CD4-positive, alpha-beta T cell (primary cell): ENCODE results near the gene CTDSP2. TPM values are rescaled to one million over a fixed set of nuclear protein-coding genes. Genes with fewer than 3 reads are reported as not detected.

ENCODE experiments used
- ATAC-seq: fragments of 200-7000 bp; cut with Tn5 transposase; one replicate; pipeline ENCODE4 v1.10.0; 2022; ENCODE audit warnings: mild to moderate bottlenecking; ENCODE audit not compliant: poor library complexity
- CTCF ChIA-PET: fragments of 350-600 bp; sonication (Branson Sonifier 250); formaldehyde crosslinking; loops from one replicate; lab custom pipeline; 2021; ENCODE audit warnings: antibody characterized with exemption, inconsistent platforms; lab: Charles Lee
- POLR2A ChIA-PET: fragments of 350-600 bp; sonication (Branson Sonifier 250); formaldehyde crosslinking; loops from one replicate; lab custom pipeline; 2021; ENCODE audit warnings: antibody characterized with exemption, inconsistent platforms; lab: Charles Lee
- DNase-seq, 14 experiments: peaks; one replicate each; pipeline ENCODE4 v3.0.0-alpha.2; 2013 to 2020; ENCODE audit warnings: mixed read lengths in 2 of 14
- H3K27ac ChIP-seq, 2 donors: one replicate each; pipeline versions ENCODE4 v1.5.1 to v1.7.0; 2013; ENCODE audit warnings: low read length in 2 of 2, low read depth in 1 of 2, mild to moderate bottlenecking in 1 of 2
- H3K27me3 ChIP-seq, 2 experiments: 1 replicate in 1 of 2; 2 replicates in 1 of 2; pipeline versions ENCODE4 v1.6.1 to v1.7.0; 2013; ENCODE audit warnings: low read length in 2 of 2, control low read depth in 1 of 2, mild to moderate bottlenecking in 1 of 2, moderate library complexity in 1 of 2; ENCODE audit not compliant: insufficient read depth in 2 of 2, control insufficient read depth in 1 of 2
- H3K36me3 ChIP-seq: one replicate; pipeline ENCODE4 v1.6.1; 2013; ENCODE audit warnings: low read length, control low read depth; ENCODE audit not compliant: insufficient read depth
- H3K4me1 ChIP-seq: one replicate; pipeline ENCODE4 v1.6.1; 2013; ENCODE audit warnings: low read length, control low read depth; ENCODE audit not compliant: insufficient read depth
- H3K4me3 ChIP-seq: one replicate; pipeline ENCODE4 v1.5.1; 2013; ENCODE audit warnings: mild to moderate bottlenecking, low read length, moderate library complexity
- H3K9me3 ChIP-seq, 2 experiments: 1 replicate in 1 of 2; 2 replicates in 1 of 2; pipeline versions ENCODE4 v1.6.1 to v1.7.0; 2013; ENCODE audit warnings: low read length in 2 of 2, mild to moderate bottlenecking in 2 of 2, control low read depth in 1 of 2, moderate library complexity in 1 of 2; ENCODE audit not compliant: control insufficient read depth in 1 of 2, insufficient read depth in 1 of 2
- H3K27ac Mint-ChIP-seq: one replicate; pipeline ENCODE4 v1.8.0; 2020; ENCODE audit warnings: mixed read lengths
- H3K27me3 Mint-ChIP-seq: one replicate; pipeline ENCODE4 v1.8.0; 2021; ENCODE audit warnings: mixed read lengths
- H3K36me3 Mint-ChIP-seq: one replicate; pipeline ENCODE4 v1.8.0; 2021; ENCODE audit warnings: low read depth, mixed read lengths
- H3K4me1 Mint-ChIP-seq: one replicate; pipeline ENCODE4 v1.8.0; 2021; ENCODE audit warnings: low read depth, mixed read lengths
- H3K4me3 Mint-ChIP-seq: one replicate; pipeline ENCODE4 v1.8.0; 2020; ENCODE audit warnings: mild to moderate bottlenecking, mixed read lengths
- H3K9me3 Mint-ChIP-seq: one replicate; pipeline ENCODE4 v1.8.0; 2020; ENCODE audit warnings: mixed read lengths
- intact Hi-C, 2 experiments: fragments of 100-400 bp; cut with DNase I in 1 of 2; cut with micrococcal nuclease in 1 of 2; formaldehyde crosslinking; loops; one replicate each; pipeline versions ENCODE4 v1.15.1 to v1.9.0; 2023 to 2025; cut with DNase I, micrococcal nuclease
- total RNA-seq, 174 experiments: library from RNA in 2 of 174; stranded (reverse) in 2 of 174; gene quantifications; one replicate each; pipeline ENCODE4 v1.2.3 and lab custom pipeline; 2021 to 2026
- TF ChIP-seq, protein P1 (sequence below): fragments of 200-600 bp; IDR thresholded peaks from one replicate; pipeline ENCODE4 v1.8.0; 2022; ENCODE audit warnings: antibody characterized with exemption, mild to moderate bottlenecking

The CTDSP2 gene
- total RNA-seq, 2 experiments from 2014 or later, result 86.2 to 86.4 TPM

GRCh38 chr12:57797933-57798332 is 48.6 kb downstream of the CTDSP2 start:
- CTCF ChIA-PET, result no interaction called here
- Mint-ChIP-seq H3K36me3 (peaks cover 81% of the 10 kb centered on the region), H3K27me3 (no peaks in the 10 kb centered on the region), H3K27ac (no peak overlapping the region), H3K4me1 (no peaks in the 10 kb centered on the region), H3K4me3 (no peak overlapping the region), H3K9me3 (no peaks in the 10 kb centered on the region)
- Histone ChIP-seq H3K9me3 (no peaks in the 10 kb centered on the region), H3K4me3 (no peak overlapping the region), H3K4me1 (no peaks in the 10 kb centered on the region), H3K36me3 (peaks cover 69% of the 10 kb centered on the region), H3K27ac (no peak overlapping the region), H3K27me3 (no peaks in the 10 kb centered on the region)
- TF ChIP-seq, protein P1, sequence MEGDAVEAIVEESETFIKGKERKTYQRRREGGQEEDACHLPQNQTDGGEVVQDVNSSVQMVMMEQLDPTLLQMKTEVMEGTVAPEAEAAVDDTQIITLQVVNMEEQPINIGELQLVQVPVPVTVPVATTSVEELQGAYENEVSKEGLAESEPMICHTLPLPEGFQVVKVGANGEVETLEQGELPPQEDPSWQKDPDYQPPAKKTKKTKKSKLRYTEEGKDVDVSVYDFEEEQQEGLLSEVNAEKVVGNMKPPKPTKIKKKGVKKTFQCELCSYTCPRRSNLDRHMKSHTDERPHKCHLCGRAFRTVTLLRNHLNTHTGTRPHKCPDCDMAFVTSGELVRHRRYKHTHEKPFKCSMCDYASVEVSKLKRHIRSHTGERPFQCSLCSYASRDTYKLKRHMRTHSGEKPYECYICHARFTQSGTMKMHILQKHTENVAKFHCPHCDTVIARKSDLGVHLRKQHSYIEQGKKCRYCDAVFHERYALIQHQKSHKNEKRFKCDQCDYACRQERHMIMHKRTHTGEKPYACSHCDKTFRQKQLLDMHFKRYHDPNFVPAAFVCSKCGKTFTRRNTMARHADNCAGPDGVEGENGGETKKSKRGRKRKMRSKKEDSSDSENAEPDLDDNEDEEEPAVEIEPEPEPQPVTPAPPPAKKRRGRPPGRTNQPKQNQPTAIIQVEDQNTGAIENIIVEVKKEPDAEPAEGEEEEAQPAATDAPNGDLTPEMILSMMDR, result no peak
- no peak for DNase-seq
- intact Hi-C loops, result no loop called here
- POLR2A ChIA-PET, result interaction anchor here (1.0 kb wide), 1 partner anchor 15 kb away, joined by 3 read pairs; the partner anchor contains the start of gene TSFM
- ATAC-seq, result no peak

- no peak overlapping the region for H3K4me3 ChIP-seq
- ATAC-seq, result no peak
- H3K27me3 ChIP-seq, result no peaks in the 10 kb centered on the region
- no peak for DNase-seq
- Mint-ChIP-seq H3K36me3 (peaks cover 81% of the 10 kb centered on the region), H3K27ac (no peak overlapping the region), H3K4me1 (no peaks in the 10 kb centered on the region), H3K9me3 (no peaks in the 10 kb centered on the region), H3K4me3 (no peak overlapping the region), H3K27me3 (no peaks in the 10 kb centered on the region)
- TF ChIP-seq, protein P1, result no peak
- ChIA-PET CTCF (no interaction called here), POLR2A (no interaction called here)
- no peaks in the 10 kb centered on the region for H3K4me1 ChIP-seq
- peaks cover 70% of the 10 kb centered on the region for H3K36me3 ChIP-seq
- H3K27ac ChIP-seq, result no peak overlapping the region
- intact Hi-C loops, result no loop called here
- no peaks in the 10 kb centered on the region for H3K9me3 ChIP-seq
Measured at GRCh38 chr12:57796996-57797395, 49.5 kb downstream of the CTDSP2 start.

GRCh38 chr12:57795354-57795753 is 51.2 kb downstream of the CTDSP2 start:
- ATAC-seq (no peak), DNase-seq (no peak)
- Mint-ChIP-seq H3K4me3 (no peak overlapping the region), H3K4me1 (no peaks in the 10 kb centered on the region), H3K9me3 (no peaks in the 10 kb centered on the region), H3K27me3 (no peaks in the 10 kb centered on the region), H3K36me3 (peaks cover 80% of the 10 kb centered on the region), H3K27ac (no peak overlapping the region)
- Histone ChIP-seq H3K4me3 (no peak overlapping the region), H3K36me3 (peaks cover 71% of the 10 kb centered on the region), H3K27ac (no peak overlapping the region), H3K4me1 (no peaks in the 10 kb centered on the region), H3K27me3 (no peaks in the 10 kb centered on the region), H3K9me3 (no peaks in the 10 kb centered on the region)
- POLR2A ChIA-PET, result interaction anchor here (0.6 kb wide), 1 partner anchor 57 kb away, joined by 3 read pairs; no protein-coding TSS in a partner anchor
- CTCF ChIA-PET, result no interaction called here
- TF ChIP-seq, protein P1, result no peak
- intact Hi-C loops, result no loop called here
